ES-I3 (cell line): ENCODE data around the gene SYCE3.
"Not testable (repeated sequence)": the region's sequence is repeated elsewhere in the genome, so short reads cannot be mapped to it uniquely, and the experiment has no call there.

Experiments
- H3K36me3 ChIP-seq: 2 replicates; pipeline ENCODE4 v1.6.1; 2013; ENCODE audit warnings: mild to moderate bottlenecking, low read length, control low read depth, moderate library complexity; ENCODE audit not compliant: insufficient read depth
- H3K4me1 ChIP-seq: 2 replicates; pipeline ENCODE4 v1.6.1; 2013; ENCODE audit warnings: mild to moderate bottlenecking, control low read depth, low read length; ENCODE audit not compliant: insufficient read depth
- H3K9ac ChIP-seq: 2 replicates; pipeline ENCODE4 v1.6.1; 2013; ENCODE audit warnings: low read depth, mild to moderate bottlenecking, low read length, moderate library complexity
- H3K9me3 ChIP-seq: 2 replicates; pipeline ENCODE4 v1.6.1; 2013; ENCODE audit warnings: mild to moderate bottlenecking, low read length, moderate library complexity; ENCODE audit not compliant: control insufficient read depth, insufficient read depth

Gene SYCE3

GRCh38 chr22:50522806-50523438 lies 39.8 kb downstream of the SYCE3 start:
- no peaks in the 10 kb centered on the region for H3K36me3 ChIP-seq
- H3K9ac ChIP-seq = no peak overlapping the region
- H3K9me3 ChIP-seq = no peaks in the 10 kb centered on the region
- H3K4me1 ChIP-seq = no peaks in the 10 kb centered on the region; the same call in 1 of the 2 replicates

- no peaks in the 10 kb centered on the region; the same call in 1 of the 2 replicates for H3K4me1 ChIP-seq
- H3K9me3 ChIP-seq = no peaks in the 10 kb centered on the region
- no peaks in the 10 kb centered on the region for H3K36me3 ChIP-seq
- no peak overlapping the region for H3K9ac ChIP-seq
These were observed 40.4 kb downstream of the SYCE3 start for GRCh38 chr22:50522208-50522805.

- no peaks in the 10 kb centered on the region for H3K36me3 ChIP-seq
- H3K9me3 ChIP-seq = no peaks in the 10 kb centered on the region
- H3K4me1 ChIP-seq = no peaks in the 10 kb centered on the region; the same call in 1 of the 2 replicates
- H3K9ac ChIP-seq = no peak overlapping the region
These were observed 41.0 kb downstream of the SYCE3 start for GRCh38 chr22:50521710-50522109.

- Histone ChIP-seq H3K9ac (no peak overlapping the region), H3K4me1 (no peaks in the 10 kb centered on the region; the same call in 1 of the 2 replicates), H3K36me3 (no peaks in the 10 kb centered on the region), H3K9me3 (no peaks in the 10 kb centered on the region)
These were observed 41.8 kb downstream of the SYCE3 start for GRCh38 chr22:50520826-50521453.

GRCh38 chr22:50520184-50520583 lies 42.5 kb downstream of the SYCE3 start:
- H3K9me3 ChIP-seq, H3K9ac ChIP-seq, H3K4me1 ChIP-seq, H3K36me3 ChIP-seq: not testable (repeated sequence)

GRCh38 chr22:50519151-50519550 lies 43.6 kb downstream of the SYCE3 start:
- H3K9me3 ChIP-seq = no peaks in the 10 kb centered on the region

GRCh38 chr22:50518606-50519005 lies 44.1 kb downstream of the SYCE3 start:
- H3K36me3 ChIP-seq = no peaks in the 10 kb centered on the region
- H3K9ac ChIP-seq = no peak overlapping the region
- no peaks in the 10 kb centered on the region for H3K4me1 ChIP-seq
- no peaks in the 10 kb centered on the region for H3K9me3 ChIP-seq

More at GRCh38 chr22:50519151-50519550, 43.6 kb downstream of the SYCE3 start:
- no peaks in the 10 kb centered on the region for H3K4me1 ChIP-seq
- H3K9ac ChIP-seq = no peak overlapping the region
- H3K36me3 ChIP-seq = no peaks in the 10 kb centered on the region

GRCh38 chr22:50517495-50518260 lies 45.0 kb downstream of the SYCE3 start:
- Histone ChIP-seq H3K9me3 (no peaks in the 10 kb centered on the region), H3K36me3 (no peaks in the 10 kb centered on the region), H3K9ac (no peak overlapping the region), H3K4me1 (no peaks in the 10 kb centered on the region)

GRCh38 chr22:50516891-50517290 lies 45.8 kb downstream of the SYCE3 start:
- H3K9ac ChIP-seq = no peak overlapping the region
- no peaks in the 10 kb centered on the region for H3K36me3 ChIP-seq
- no peaks in the 10 kb centered on the region for H3K9me3 ChIP-seq
- H3K4me1 ChIP-seq = no peaks in the 10 kb centered on the region

GRCh38 chr22:50516068-50516467 lies 46.7 kb downstream of the SYCE3 start:
- no peaks in the 10 kb centered on the region for H3K36me3 ChIP-seq
- no peak overlapping the region for H3K9ac ChIP-seq
- no peaks in the 10 kb centered on the region for H3K4me1 ChIP-seq
- H3K9me3 ChIP-seq = no peaks in the 10 kb centered on the region

GRCh38 chr22:50513175-50513574 lies 49.5 kb downstream of the SYCE3 start:
- Histone ChIP-seq H3K9me3 (no peaks in the 10 kb centered on the region), H3K36me3 (no peaks in the 10 kb centered on the region), H3K4me1 (peaks cover 6% of the 10 kb centered on the region; the same call in 1 of the 2 replicates), H3K9ac (no peak overlapping the region)

GRCh38 chr22:50508897-50509296 lies 53.8 kb downstream of the SYCE3 start:
- H3K4me1 ChIP-seq = peaks cover 6% of the 10 kb centered on the region; the same call in 1 of the 2 replicates
- no peaks in the 10 kb centered on the region for H3K36me3 ChIP-seq
- no peaks in the 10 kb centered on the region for H3K9me3 ChIP-seq
- H3K9ac ChIP-seq = peak overlapping the region; percentile 84

- no peaks in the 10 kb centered on the region for H3K36me3 ChIP-seq
- H3K4me1 ChIP-seq = peaks cover 6% of the 10 kb centered on the region; the same call in 1 of the 2 replicates
- peak within 1 kb of the TSS; percentile 84 for H3K9ac ChIP-seq
- no peaks in the 10 kb centered on the region for H3K9me3 ChIP-seq
These were observed 54.5 kb downstream of the SYCE3 start, which contains the start of gene NCAPH2 for GRCh38 chr22:50507991-50508884. Gene NCAPH2 (plus strand): TSS chr22:50508224. CDS start chr22:50508338, 114 bp downstream.
